K562 (cell line): ENCODE measurements around the gene RAB25. TPM values are rescaled to one million over a fixed set of nuclear protein-coding genes. Genes with fewer than 3 reads are reported as not detected.

Source experiments
- ARID1B ChIP-seq: fragments of 450-650 bp; IDR thresholded peaks from 2 replicates; pipeline ENCODE4 v1.6.1; 2016; ENCODE audit warnings: antibody characterized with exemption, mild to moderate bottlenecking, inconsistent platforms
- BCOR ChIP-seq: fragments of 450-650 bp; IDR thresholded peaks from 2 replicates; pipeline ENCODE4 v1.6.1; 2016
- EZH2 ChIP-seq: IDR thresholded peaks from 2 replicates; pipeline ENCODE4 v1.6.1; 2012; ENCODE audit warnings: low read depth, mild to moderate bottlenecking, inconsistent platforms, low read length, borderline replicate concordance
- FOXA3 ChIP-seq, 2 experiments: fragments of 450-650 bp in 1 of 2; sonication (generic) in 1 of 2; formaldehyde crosslinking; IDR thresholded peaks in 1 of 2; conservative IDR thresholded peaks in 1 of 2; 2 replicates each; pipeline versions ENCODE4 v1.4.0 to v1.8.0; 2020 to 2022; ENCODE audit warnings: mild to moderate bottlenecking in 2 of 2, missing genetic modification reagents in 1 of 2
- GATAD2B ChIP-seq: fragments of 450-650 bp; IDR thresholded peaks from 2 replicates; pipeline ENCODE4 v1.6.1; 2017; ENCODE audit warnings: mild to moderate bottlenecking, borderline replicate concordance
- HIVEP1 ChIP-seq: fragments of 250-450 bp; sonication (Bioruptor Pico); IDR thresholded peaks from 2 replicates; pipeline ENCODE4 v1.4.0; 2020; ENCODE audit warnings: mild to moderate bottlenecking
- HLTF ChIP-seq: fragments of 450-650 bp; IDR thresholded peaks from 2 replicates; pipeline ENCODE4 v1.6.1; 2016
- HMG20B ChIP-seq: fragments of 250-450 bp; sonication (Bioruptor Pico); IDR thresholded peaks from 2 replicates; pipeline ENCODE4 v1.5.0; 2021; ENCODE audit warnings: mild to moderate bottlenecking
- HNRNPLL ChIP-seq: fragments of 200-400 bp; formaldehyde crosslinking; IDR thresholded peaks from 2 replicates; pipeline ENCODE4 v1.6.1; 2017; ENCODE audit warnings: low read length, low read depth, mild to moderate bottlenecking; ENCODE audit not compliant: poor library complexity, severe bottlenecking
- KDM5B ChIP-seq: fragments of 200-600 bp; sonication (generic); IDR thresholded peaks from 2 replicates; pipeline ENCODE4 v1.6.1; 2012; ENCODE audit warnings: low read depth, mild to moderate bottlenecking, moderate library complexity, low read length, control low read depth, inconsistent platforms; ENCODE audit not compliant: insufficient replicate concordance
- MTA3 ChIP-seq: fragments of 450-650 bp; formaldehyde crosslinking; IDR thresholded peaks from 2 replicates; pipeline ENCODE4 v1.6.1; 2017; ENCODE audit warnings: mild to moderate bottlenecking, borderline replicate concordance
- POLR2A ChIP-seq: fragments of 450-650 bp; conservative IDR thresholded peaks from 2 replicates; pipeline ENCODE4 v1.6.1; 2016
- RAD21 ChIP-seq, 2 experiments: fragments of 250-450 bp in 1 of 2; fragments of 450-650 bp in 1 of 2; sonication (Bioruptor Pico) in 1 of 2; formaldehyde crosslinking in 1 of 2; IDR thresholded peaks in 1 of 2; conservative IDR thresholded peaks in 1 of 2; 2 replicates each; pipeline versions ENCODE4 v1.4.0 to v1.8.0; 2020 to 2022; ENCODE audit warnings: mild to moderate bottlenecking in 2 of 2, moderate library complexity in 1 of 2
- SIN3A ChIP-seq, 2 experiments: fragments of 150-350 bp in 1 of 2; IDR thresholded peaks; 2 replicates each; pipeline ENCODE4 v1.6.1; 2011 to 2016; ENCODE audit warnings: borderline replicate concordance in 2 of 2, low read depth in 2 of 2, low read length in 2 of 2, mild to moderate bottlenecking in 2 of 2, moderate library complexity in 2 of 2; ENCODE audit not compliant: control insufficient read depth in 1 of 2
- ZNF121 ChIP-seq: sonication (generic); formaldehyde crosslinking; conservative IDR thresholded peaks from 2 replicates; pipeline ENCODE4 v1.8.0; 2022; ENCODE audit warnings: missing genetic modification reagents
- ZNF445 ChIP-seq: fragments of 250-450 bp; sonication (Bioruptor Pico); IDR thresholded peaks from 2 replicates; pipeline ENCODE4 v1.4.0; 2020; ENCODE audit warnings: low read depth, mild to moderate bottlenecking, moderate library complexity
- ZNF695 ChIP-seq: fragments of 450-650 bp; formaldehyde crosslinking; IDR thresholded peaks from 2 replicates; pipeline ENCODE4 v1.4.0; 2020; ENCODE audit warnings: mild to moderate bottlenecking, moderate library complexity
- polyA plus RNA-seq, 8 experiments: library from polyadenylated mRNA; depleted of rRNA in 4 of 8; stranded (reverse) in 5 of 8; unstranded in 3 of 8; fragments of >200 nt; fragmentation: Nextera tagmentation in 2 of 8; fragmentation: Illumina TruSeq in 1 of 8; extraction: Ambion mirVana in 2 of 8; extraction: Trizol in 1 of 8; gene quantifications; 2 replicates each; pipeline versions ENCODE4 v1.2.1 to v1.2.3, GENCODE V29; 2011 to 2014; ENCODE audit warnings: inconsistent platforms in 1 of 8, missing spikeins in 1 of 8
- total RNA-seq, 7 experiments: library from RNA; depleted of rRNA in 6 of 7; stranded (reverse); fragments of >200 nt in 6 of 7; fragmentation: Illumina TruSeq in 2 of 7; extraction: Trizol in 2 of 7; gene quantifications; 2 replicates each; pipeline versions ENCODE4 v1.2.1 to v1.2.3, GENCODE V29; 2011 to 2021; ENCODE audit warnings: low replicate concordance in 1 of 7
- TF ChIP-seq, protein P1 (sequence below): fragments of 250-450 bp; sonication (Bioruptor Pico); IDR thresholded peaks from 2 replicates; pipeline ENCODE4 v1.8.0; 2022; ENCODE audit warnings: inconsistent platforms, mild to moderate bottlenecking, moderate library complexity, borderline replicate concordance
- TF ChIP-seq, protein P2 (sequence below): sonication (generic); formaldehyde crosslinking; IDR thresholded peaks from 2 replicates; pipeline ENCODE4 v1.8.1; 2023; ENCODE audit warnings: mild to moderate bottlenecking, missing genetic modification reagents, moderate library complexity
- TF ChIP-seq, protein P3 (sequence below): fragments of 450-650 bp; IDR thresholded peaks from 2 replicates; pipeline ENCODE4 v1.6.1; 2016; ENCODE audit warnings: missing biosample characterization, missing genetic modification characterization
- TF ChIP-seq, protein P4 (sequence below): fragments of 250-450 bp; sonication (Bioruptor Pico); IDR thresholded peaks from 2 replicates; pipeline ENCODE4 v1.5.1; 2021; ENCODE audit warnings: mild to moderate bottlenecking
- TF ChIP-seq, protein P5 (sequence below): fragments of 250-450 bp; sonication (Bioruptor Pico); IDR thresholded peaks from 2 replicates; pipeline ENCODE4 v1.8.0; 2021; ENCODE audit warnings: moderate library complexity, mild to moderate bottlenecking, inconsistent platforms

Gene RAB25
- total and polyA plus RNA-seq, 9 of the 15 experiments (the other 6 are each of a cell fraction or from before 2014, with no cell fraction given), result 0.10 to 0.27 (median 0.13) TPM; not detected in 6

DNA sequence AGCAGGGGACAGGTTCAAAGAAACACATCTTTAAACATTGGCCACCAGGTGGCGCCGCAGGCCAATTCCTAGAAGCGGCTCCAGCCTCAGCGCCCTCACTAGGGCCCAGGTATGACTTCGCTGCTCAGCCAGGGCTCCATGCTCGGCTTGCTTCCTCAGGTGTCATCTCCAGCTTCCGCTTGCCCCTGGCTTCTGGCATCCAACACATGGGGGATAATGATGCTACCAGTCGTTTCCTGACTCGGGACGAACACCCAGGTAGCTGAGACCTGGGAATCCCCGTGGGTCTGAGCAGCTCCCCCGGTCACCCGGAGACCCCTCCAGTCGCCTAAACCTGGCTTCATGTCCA lies 29.9 kb downstream of the RAB25 start (continued):
- TF ChIP-seq, protein P1, sequence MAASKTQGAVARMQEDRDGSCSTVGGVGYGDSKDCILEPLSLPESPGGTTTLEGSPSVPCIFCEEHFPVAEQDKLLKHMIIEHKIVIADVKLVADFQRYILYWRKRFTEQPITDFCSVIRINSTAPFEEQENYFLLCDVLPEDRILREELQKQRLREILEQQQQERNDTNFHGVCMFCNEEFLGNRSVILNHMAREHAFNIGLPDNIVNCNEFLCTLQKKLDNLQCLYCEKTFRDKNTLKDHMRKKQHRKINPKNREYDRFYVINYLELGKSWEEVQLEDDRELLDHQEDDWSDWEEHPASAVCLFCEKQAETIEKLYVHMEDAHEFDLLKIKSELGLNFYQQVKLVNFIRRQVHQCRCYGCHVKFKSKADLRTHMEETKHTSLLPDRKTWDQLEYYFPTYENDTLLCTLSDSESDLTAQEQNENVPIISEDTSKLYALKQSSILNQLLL (CRISPR knock-in tag), result no peak
- TF ChIP-seq ZNF445 (CRISPR knock-in tag) (no peak), POLR2A (no peak), HIVEP1 (no peak), ARID1B (no peak), KDM5B (no peak), ZNF695 (CRISPR knock-in tag) (no peak), ZNF121 (CRISPR knock-in tag) (no peak), HNRNPLL (no peak), HLTF (no peak), RAD21 (CRISPR knock-in tag; conservative IDR thresholded peaks at IDR 0.05 in 1 of 2, IDR thresholded peaks at IDR 0.05 in 1 of 2) (peak; percentile 82 to 94), SIN3A (IDR thresholded peaks at IDR 0.05; ENCODE audit: borderline replicate concordance in 2 of 2, control insufficient read depth in 1 of 2, low read depth in 2 of 2, low read length in 2 of 2) (no peak), FOXA3 (CRISPR knock-in tag; conservative IDR thresholded peaks at IDR 0.05 in 1 of 2, IDR thresholded peaks at IDR 0.05 in 1 of 2) (no peak), HMG20B (no peak), EZH2 (no peak), GATAD2B (no peak), MTA3 (0 out of 2 replicates have a peak, but pooled peaks have one; percentile 32), BCOR (no peak)
- TF ChIP-seq, protein P2, sequence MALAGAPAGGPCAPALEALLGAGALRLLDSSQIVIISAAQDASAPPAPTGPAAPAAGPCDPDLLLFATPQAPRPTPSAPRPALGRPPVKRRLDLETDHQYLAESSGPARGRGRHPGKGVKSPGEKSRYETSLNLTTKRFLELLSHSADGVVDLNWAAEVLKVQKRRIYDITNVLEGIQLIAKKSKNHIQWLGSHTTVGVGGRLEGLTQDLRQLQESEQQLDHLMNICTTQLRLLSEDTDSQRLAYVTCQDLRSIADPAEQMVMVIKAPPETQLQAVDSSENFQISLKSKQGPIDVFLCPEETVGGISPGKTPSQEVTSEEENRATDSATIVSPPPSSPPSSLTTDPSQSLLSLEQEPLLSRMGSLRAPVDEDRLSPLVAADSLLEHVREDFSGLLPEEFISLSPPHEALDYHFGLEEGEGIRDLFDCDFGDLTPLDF (CRISPR knock-in tag), result no peak
- TF ChIP-seq, protein P3, sequence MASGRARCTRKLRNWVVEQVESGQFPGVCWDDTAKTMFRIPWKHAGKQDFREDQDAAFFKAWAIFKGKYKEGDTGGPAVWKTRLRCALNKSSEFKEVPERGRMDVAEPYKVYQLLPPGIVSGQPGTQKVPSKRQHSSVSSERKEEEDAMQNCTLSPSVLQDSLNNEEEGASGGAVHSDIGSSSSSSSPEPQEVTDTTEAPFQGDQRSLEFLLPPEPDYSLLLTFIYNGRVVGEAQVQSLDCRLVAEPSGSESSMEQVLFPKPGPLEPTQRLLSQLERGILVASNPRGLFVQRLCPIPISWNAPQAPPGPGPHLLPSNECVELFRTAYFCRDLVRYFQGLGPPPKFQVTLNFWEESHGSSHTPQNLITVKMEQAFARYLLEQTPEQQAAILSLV (tag), result no peak
- TF ChIP-seq, protein P4, sequence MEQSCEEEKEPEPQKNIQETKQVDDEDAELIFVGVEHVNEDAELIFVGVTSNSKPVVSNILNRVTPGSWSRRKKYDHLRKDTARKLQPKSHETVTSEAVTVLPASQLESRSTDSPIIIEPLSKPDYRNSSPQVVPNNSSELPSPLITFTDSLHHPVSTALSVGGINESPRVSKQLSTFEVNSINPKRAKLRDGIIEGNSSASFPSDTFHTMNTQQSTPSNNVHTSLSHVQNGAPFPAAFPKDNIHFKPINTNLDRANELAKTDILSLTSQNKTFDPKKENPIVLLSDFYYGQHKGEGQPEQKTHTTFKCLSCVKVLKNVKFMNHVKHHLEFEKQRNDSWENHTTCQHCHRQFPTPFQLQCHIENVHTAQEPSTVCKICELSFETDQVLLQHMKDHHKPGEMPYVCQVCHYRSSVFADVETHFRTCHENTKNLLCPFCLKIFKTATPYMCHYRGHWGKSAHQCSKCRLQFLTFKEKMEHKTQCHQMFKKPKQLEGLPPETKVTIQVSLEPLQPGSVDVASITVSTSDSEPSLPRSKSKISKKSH, result no peak
- TF ChIP-seq, protein P5, sequence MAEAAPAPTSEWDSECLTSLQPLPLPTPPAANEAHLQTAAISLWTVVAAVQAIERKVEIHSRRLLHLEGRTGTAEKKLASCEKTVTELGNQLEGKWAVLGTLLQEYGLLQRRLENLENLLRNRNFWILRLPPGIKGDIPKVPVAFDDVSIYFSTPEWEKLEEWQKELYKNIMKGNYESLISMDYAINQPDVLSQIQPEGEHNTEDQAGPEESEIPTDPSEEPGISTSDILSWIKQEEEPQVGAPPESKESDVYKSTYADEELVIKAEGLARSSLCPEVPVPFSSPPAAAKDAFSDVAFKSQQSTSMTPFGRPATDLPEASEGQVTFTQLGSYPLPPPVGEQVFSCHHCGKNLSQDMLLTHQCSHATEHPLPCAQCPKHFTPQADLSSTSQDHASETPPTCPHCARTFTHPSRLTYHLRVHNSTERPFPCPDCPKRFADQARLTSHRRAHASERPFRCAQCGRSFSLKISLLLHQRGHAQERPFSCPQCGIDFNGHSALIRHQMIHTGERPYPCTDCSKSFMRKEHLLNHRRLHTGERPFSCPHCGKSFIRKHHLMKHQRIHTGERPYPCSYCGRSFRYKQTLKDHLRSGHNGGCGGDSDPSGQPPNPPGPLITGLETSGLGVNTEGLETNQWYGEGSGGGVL (CRISPR knock-in tag), result no peak
